Endothelial cell of umbilical vein (primary cell): ENCODE data around the gene TRMT1. TPM values are rescaled to one million over a fixed set of nuclear protein-coding genes. Genes with fewer than 3 reads are reported as not detected.

Experiments
- BruUV-seq: library from RNA; stranded (reverse); fragments of 400-500 nt; replicated peaks from 2 replicates; lab custom pipeline; 2021; lab: Mats Ljungman, UMichigan
- CTCF ChIA-PET: fragments of 300-600, 350-600 bp; sonication (Branson Sonifier 250); formaldehyde crosslinking; loops from one replicate; lab custom pipeline; 2021; ENCODE audit warnings: antibody characterized with exemption, inconsistent platforms; lab: Charles Lee
- POLR2A ChIA-PET: fragments of 300-600, 350-600 bp; sonication (Branson Sonifier 250); formaldehyde crosslinking; loops from one replicate; lab custom pipeline; 2021; ENCODE audit warnings: antibody characterized with exemption, inconsistent platforms; lab: Charles Lee
- DNase-seq: peaks from one replicate; pipeline ENCODE4 v3.0.0-alpha.2; 2011; ENCODE audit warnings: low read depth, low spot score
- FAIRE-seq: peaks from 2 replicates; lab custom pipeline; 2011; peaks lifted over from hg19 to GRCh38; lab: Jason Lieb, UNC
- H2AFZ ChIP-seq: 2 replicates; pipeline ENCODE4 v1.6.0; 2012; ENCODE audit warnings: low read depth, low read length, control low read depth, inconsistent platforms
- H3K27ac ChIP-seq: 2 replicates; pipeline ENCODE4 v1.5.1; 2011; ENCODE audit warnings: low read depth, mild to moderate bottlenecking, control low read depth, low read length, moderate library complexity; ENCODE audit not compliant: insufficient read depth
- H3K27me3 ChIP-seq, 2 experiments: 2 replicates each; pipeline versions ENCODE4 v1.6.0 to v1.6.1; 2011; ENCODE audit warnings: low read length in 2 of 2, mixed read lengths in 1 of 2; ENCODE audit not compliant: control insufficient read depth in 2 of 2, insufficient read depth in 2 of 2
- H3K36me3 ChIP-seq, 2 experiments: 2 replicates in 1 of 2; 3 replicates in 1 of 2; pipeline ENCODE4 v1.5.1; 2011; ENCODE audit warnings: low read length in 2 of 2, mild to moderate bottlenecking in 1 of 2, moderate library complexity in 1 of 2; ENCODE audit not compliant: control insufficient read depth in 2 of 2, insufficient read depth in 2 of 2; ENCODE audit errors: extremely low read depth in 1 of 2
- H3K4me1 ChIP-seq: 3 replicates; pipeline ENCODE4 v1.5.1; 2011; ENCODE audit warnings: mild to moderate bottlenecking, low read length; ENCODE audit not compliant: control insufficient read depth, insufficient read depth; ENCODE audit errors: extremely low read depth
- H3K4me2 ChIP-seq: 2 replicates; pipeline ENCODE4 v1.6.1; 2011; ENCODE audit warnings: low read length, control low read depth, mixed read lengths; ENCODE audit not compliant: insufficient read depth
- H3K4me3 ChIP-seq, 3 experiments: fragments of 200-600 bp in 1 of 3; sonication (generic), shearing (Covaris generic) in 1 of 3; replicated peaks in 1 of 3; 2 replicates each; pipeline ENCODE4 v1.5.1; 2011 to 2016; ENCODE audit warnings: control low read depth in 3 of 3, low read length in 3 of 3, mild to moderate bottlenecking in 2 of 3, inconsistent platforms in 1 of 3, low read depth in 1 of 3, moderate library complexity in 1 of 3; ENCODE audit not compliant: insufficient read depth in 1 of 3
- H3K79me2 ChIP-seq: 2 replicates; pipeline ENCODE4 v1.6.0; 2012; ENCODE audit warnings: low read length, inconsistent platforms; ENCODE audit not compliant: control insufficient read depth, insufficient read depth
- H3K9ac ChIP-seq: replicated peaks from 2 replicates; pipeline ENCODE3; 2011; ENCODE audit warnings: low read length, control low read depth; ENCODE audit not compliant: insufficient read depth; ENCODE audit errors: extremely low read depth
- H3K9me1 ChIP-seq: replicated peaks from 3 replicates; pipeline ENCODE4 v1.6.0; 2011; ENCODE audit warnings: mild to moderate bottlenecking, low read length; ENCODE audit not compliant: control insufficient read depth, insufficient read depth; ENCODE audit errors: extremely low read depth
- H3K9me3 ChIP-seq: replicated peaks from 2 replicates; pipeline ENCODE4 v1.5.1; 2012; ENCODE audit warnings: low read length, inconsistent platforms; ENCODE audit not compliant: control insufficient read depth, insufficient read depth
- H4K20me1 ChIP-seq: replicated peaks from 2 replicates; pipeline ENCODE3; 2011; ENCODE audit warnings: mild to moderate bottlenecking, low read length; ENCODE audit not compliant: control insufficient read depth, insufficient read depth; ENCODE audit errors: extremely low read depth
- EZH2 ChIP-seq: IDR thresholded peaks from 2 replicates; pipeline ENCODE4 v1.6.1; 2012; ENCODE audit warnings: borderline replicate concordance, low read depth, mild to moderate bottlenecking, moderate library complexity, low read length, inconsistent platforms; ENCODE audit not compliant: severe bottlenecking
- GATA2 ChIP-seq: IDR thresholded peaks from 2 replicates; pipeline ENCODE4 v1.7.0; 2011; ENCODE audit warnings: low read depth, mild to moderate bottlenecking, moderate library complexity, mixed read lengths, low read length; ENCODE audit not compliant: insufficient read length, insufficient read depth
- JUN ChIP-seq: IDR thresholded peaks from 2 replicates; pipeline ENCODE4 v1.6.1; 2011; ENCODE audit warnings: borderline replicate concordance, low read depth; ENCODE audit not compliant: insufficient read length, insufficient read depth
- MAX ChIP-seq: IDR thresholded peaks from 2 replicates; pipeline ENCODE4 v1.6.1; 2011; ENCODE audit not compliant: insufficient read depth, insufficient read length
- MYC ChIP-seq: IDR thresholded peaks from one replicate; pipeline ENCODE4 v1.6.1; 2011; ENCODE audit warnings: mild to moderate bottlenecking, low read depth, low read length
- POLR2A ChIP-seq: IDR thresholded peaks from 2 replicates; pipeline ENCODE4 v1.6.1; 2012; ENCODE audit warnings: low read depth, mild to moderate bottlenecking, control low read depth, low read length
- POLR2AphosphoS5 ChIP-seq: IDR thresholded peaks from 2 replicates; pipeline ENCODE4 v1.6.1; 2012; ENCODE audit warnings: low read depth, mild to moderate bottlenecking, control low read depth, low read length, moderate library complexity; ENCODE audit not compliant: insufficient read depth
- dilution Hi-C: fragments of 300-500 bp; cut with MboI; formaldehyde crosslinking; loops from one replicate; pipeline ENCODE4 v1.15.0; 2019; ENCODE audit warnings: low sequenced_read_pairs; ENCODE audit not compliant: extremely low pct_ligation_motif_present
- intact Hi-C: fragments of 100-400 bp; cut with micrococcal nuclease; formaldehyde crosslinking; loops from one replicate; pipeline ENCODE4 v1.10.0; 2022
- polyA plus RNA-seq, 4 experiments: library from polyadenylated mRNA; depleted of rRNA in 3 of 4; stranded (reverse) in 3 of 4; unstranded in 1 of 4; fragments of >200 nt; gene quantifications; 2 replicates each; pipeline versions ENCODE4 v1.2.1 to v1.2.3, GENCODE V29; 2011 to 2012; ENCODE audit warnings: missing spikeins in 1 of 4
- total RNA-seq: library from RNA; stranded (reverse); gene quantifications from 2 replicates; pipeline ENCODE4 v1.2.3, GENCODE V29; 2021

TRMT1 gene
- total and polyA plus RNA-seq, 2 donors (not counting 3 experiments of a cell fraction or from before 2014, with no cell fraction given) = 46.3 to 53.0 TPM

- no peak for FAIRE-seq
- Histone ChIP-seq H3K9ac (no peak overlapping the region), H3K9me3 (no peaks in the 10 kb centered on the region), H3K4me3 (no peak overlapping the region), H3K4me2 (no peak overlapping the region), H3K79me2 (no peaks in the 10 kb centered on the region), H3K36me3 (peaks cover 0 to 2% of the 10 kb centered on the region in 2 experiments), H3K27ac (no peak overlapping the region), H4K20me1 (no peaks in the 10 kb centered on the region), H3K27me3 (no peaks in the 10 kb centered on the region), H2AFZ (no peak overlapping the region), H3K9me1 (no peaks in the 10 kb centered on the region), H3K4me1 (no peaks in the 10 kb centered on the region)
- ChIA-PET CTCF (interaction anchor here (1.0 to 7.2 kb wide), 6 partner anchors 8 to 121 kb away, joined by 4 to 76 read pairs (median 7); no protein-coding TSS in a partner anchor), POLR2A (no interaction called here)
- dilution Hi-C loops = no loop called here
- BruUV-seq = no TSS peak
- intact Hi-C loops = no loop called here
- TF ChIP-seq POLR2AphosphoS5 (no peak), GATA2 (no peak), JUN (no peak), EZH2 (no peak), POLR2A (no peak), MYC (no peak), MAX (no peak)
- no peak for DNase-seq
Observed at GRCh38 chr19:13085666-13086065, 30.9 kb downstream of the TRMT1 start.

GRCh38 chr19:13083627-13084026 is 32.9 kb downstream of the TRMT1 start:
- BruUV-seq = no TSS peak
- intact Hi-C loops = no loop called here
- H3K27ac ChIP-seq = no peak overlapping the region
- peaks cover 4% of the 10 kb centered on the region for H3K4me1 ChIP-seq
- H3K4me3 ChIP-seq = no peak overlapping the region
- DNase-seq = no peak
- no peaks in the 10 kb centered on the region for H3K9me3 ChIP-seq
- H3K36me3 ChIP-seq = peaks cover 0 to 2% of the 10 kb centered on the region in 2 experiments
- no peaks in the 10 kb centered on the region for H4K20me1 ChIP-seq
- H3K9me1 ChIP-seq = no peaks in the 10 kb centered on the region
- H3K4me2 ChIP-seq = no peak overlapping the region
- POLR2A ChIA-PET = no interaction called here
- CTCF ChIA-PET = interaction anchor here (1.5 to 7.2 kb wide), 5 partner anchors 11 to 106 kb away, joined by 3 to 76 read pairs (median 16); no protein-coding TSS in a partner anchor
- H2AFZ ChIP-seq = no peak overlapping the region
- H3K9ac ChIP-seq = no peak overlapping the region
- H3K79me2 ChIP-seq = no peaks in the 10 kb centered on the region
- no peak for FAIRE-seq
- no peak for TF ChIP-seq MAX
- dilution Hi-C loops = no loop called here
- no peaks in the 10 kb centered on the region for H3K27me3 ChIP-seq
